Islet precursor cell (in vitro differentiated cells): ENCODE results near the gene KAZALD1.
A peak's percentile ranks its signal among the peaks of the same experiment; 100 is the strongest.
"Not testable (repeated sequence)": the region's sequence is repeated elsewhere in the genome, so short reads cannot be mapped to it uniquely, and the experiment has no call there.

Source experiments
- DNase-seq: peaks from one replicate; pipeline ENCODE4 v3.0.0-alpha.2; 2018

The KAZALD1 gene

DNA sequence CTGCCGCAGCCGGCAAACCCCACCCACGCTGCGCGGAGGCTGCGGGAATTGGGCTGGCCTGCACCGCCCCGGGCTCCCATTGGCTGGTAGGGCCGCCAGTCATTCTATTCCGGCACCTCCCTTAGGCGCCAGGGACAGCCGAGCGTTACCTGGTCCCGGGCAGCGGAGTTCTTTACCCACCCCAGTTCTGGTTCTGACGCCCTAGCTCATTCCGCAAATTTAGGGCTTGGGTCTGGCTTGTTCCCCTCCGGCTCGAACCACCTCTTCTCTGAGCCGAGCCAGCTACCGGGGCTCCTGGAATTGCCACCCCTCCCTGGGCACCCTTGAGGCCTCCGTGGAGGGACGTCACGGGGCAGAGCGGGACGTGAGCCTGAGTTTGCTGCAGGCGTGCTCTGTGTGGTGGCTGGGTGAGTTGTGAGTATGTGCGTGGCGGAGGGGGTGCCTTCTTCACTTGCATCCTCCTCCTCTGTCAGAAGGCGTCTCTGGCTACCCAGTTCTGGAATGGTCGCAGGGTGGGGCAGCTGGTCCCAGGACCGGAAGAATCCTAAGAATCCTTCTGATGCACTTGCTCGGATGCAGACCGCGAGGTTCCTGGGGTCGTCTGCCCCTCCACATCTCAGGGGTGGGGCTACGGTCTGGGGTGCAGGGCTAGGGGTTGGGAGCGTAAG lies 30.5 kb upstream of the KAZALD1 start, which contains the start of the genes PDZD7 and SFXN3:
Gene PDZD7, minus strand, starts transcription at position 2 of the 668 bp plus-strand sequence. CDS start 910 bp downstream, outside the sequence.
Gene SFXN3, plus strand, starts transcription at position 107 of the 668 bp plus-strand sequence. CDS start 3,461 bp downstream, outside the sequence.
- peak; percentile 96 for DNase-seq

DNA sequence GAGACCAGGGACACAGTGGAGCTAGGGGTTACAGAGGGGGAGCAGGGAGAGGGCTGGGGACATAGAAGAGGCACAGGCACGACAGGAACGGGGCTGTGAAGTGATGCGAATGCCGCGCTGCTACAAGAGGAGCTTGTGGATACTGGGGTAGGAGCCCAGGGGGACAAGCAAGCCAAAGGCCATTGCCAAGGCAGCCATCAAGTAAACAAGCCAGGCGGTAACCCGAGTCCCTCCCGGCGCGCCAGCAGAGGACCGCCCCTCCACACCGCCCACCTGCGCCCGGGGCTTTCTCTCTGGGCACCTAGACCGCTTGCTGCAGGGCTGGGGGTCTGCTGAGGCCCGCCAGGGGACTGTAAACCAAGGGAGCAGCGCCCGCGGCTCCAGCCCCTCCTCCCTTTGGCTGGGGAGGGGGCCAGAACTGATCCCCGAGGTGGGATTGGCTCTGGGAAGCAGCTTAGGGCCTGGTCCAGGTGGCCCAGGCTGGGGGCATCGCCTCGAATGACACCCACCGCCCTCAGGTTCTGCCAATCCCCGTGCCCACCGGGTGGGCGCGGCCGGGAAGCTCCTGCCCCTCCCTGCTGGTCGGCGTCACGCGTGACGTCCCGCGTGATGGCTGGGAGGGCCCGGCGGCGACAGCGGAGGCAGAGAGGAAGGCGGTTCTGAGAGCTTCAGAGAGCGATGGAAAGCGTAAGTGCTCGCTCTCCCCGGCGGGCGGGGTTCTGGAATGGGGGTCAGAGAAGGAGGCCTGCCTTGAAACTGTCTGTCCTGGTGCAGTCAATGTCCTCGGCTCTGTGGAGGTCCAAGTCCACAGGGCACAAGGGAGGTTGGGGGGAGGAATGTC lies 29.8 kb upstream of the KAZALD1 start:
- DNase-seq: peak; percentile 85

DNA sequence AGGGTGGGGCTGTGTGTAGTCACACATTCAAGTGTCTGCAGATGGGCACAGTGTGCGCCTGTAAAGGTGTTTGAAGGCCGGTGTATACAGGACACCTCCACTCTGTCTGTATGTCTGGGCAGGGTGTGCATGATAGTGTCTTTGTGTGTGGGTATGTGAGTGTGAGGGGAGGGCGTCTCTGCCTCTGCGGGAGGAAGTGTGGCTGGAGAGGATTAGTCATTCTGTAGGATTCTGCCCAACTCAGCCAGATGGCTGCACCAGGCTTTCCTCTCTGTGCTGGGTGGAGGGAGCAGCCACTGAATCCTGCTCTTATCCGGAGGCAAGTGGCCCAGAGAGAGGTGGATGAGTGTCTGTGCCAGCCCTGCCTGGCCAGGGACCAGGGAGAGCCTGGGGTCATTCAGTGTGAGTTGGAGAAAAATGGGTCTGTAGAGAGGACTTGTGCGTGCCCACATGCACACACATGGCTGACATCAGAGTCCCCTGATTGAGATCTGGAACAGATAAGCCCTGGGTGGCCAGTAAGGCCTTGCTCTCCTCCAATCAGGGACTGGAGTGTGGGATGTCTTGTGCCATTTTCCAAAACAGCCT lies 29.1 kb upstream of the KAZALD1 start:
- DNase-seq: peak; percentile 95

DNA sequence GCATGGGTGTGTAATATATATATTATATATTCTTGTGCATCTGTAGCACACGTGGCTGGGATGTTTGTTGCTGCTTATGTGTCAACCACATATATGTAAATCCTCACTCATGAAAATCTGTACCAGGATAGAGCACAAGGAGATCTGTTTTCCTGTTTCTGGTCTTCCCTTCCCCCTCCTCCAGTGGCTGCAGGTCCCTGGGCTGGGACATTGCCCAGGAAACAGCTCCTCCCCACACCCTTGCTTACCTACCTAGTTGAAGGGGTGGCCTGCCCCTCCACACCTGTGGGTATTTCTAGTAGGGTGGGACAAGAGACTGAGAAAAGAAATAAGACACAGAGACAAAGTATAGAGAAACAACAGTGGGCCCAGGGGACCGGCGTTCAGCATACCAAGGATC lies 28.5 kb upstream of the KAZALD1 start:
- no peak for DNase-seq

DNA sequence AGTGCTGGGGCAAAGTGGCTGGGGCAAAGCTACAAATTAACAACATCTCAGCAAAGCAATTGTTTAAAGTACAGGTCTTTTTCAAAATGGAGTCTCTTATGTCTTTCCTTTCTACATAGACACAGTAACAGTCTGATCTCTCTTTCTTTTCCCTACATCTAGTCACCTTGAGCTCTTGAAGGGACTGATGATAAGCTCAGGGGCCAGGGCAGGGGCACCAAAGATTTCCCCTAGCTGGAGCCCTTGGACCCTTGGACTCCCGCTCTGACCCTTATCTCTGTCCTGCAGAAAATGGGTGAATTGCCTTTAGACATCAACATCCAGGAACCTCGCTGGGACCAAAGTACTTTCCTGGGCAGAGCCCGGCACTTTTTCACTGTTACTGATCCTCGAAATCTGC lies 27.4 kb upstream of the KAZALD1 start:
- DNase-seq: not testable (repeated sequence)

DNA sequence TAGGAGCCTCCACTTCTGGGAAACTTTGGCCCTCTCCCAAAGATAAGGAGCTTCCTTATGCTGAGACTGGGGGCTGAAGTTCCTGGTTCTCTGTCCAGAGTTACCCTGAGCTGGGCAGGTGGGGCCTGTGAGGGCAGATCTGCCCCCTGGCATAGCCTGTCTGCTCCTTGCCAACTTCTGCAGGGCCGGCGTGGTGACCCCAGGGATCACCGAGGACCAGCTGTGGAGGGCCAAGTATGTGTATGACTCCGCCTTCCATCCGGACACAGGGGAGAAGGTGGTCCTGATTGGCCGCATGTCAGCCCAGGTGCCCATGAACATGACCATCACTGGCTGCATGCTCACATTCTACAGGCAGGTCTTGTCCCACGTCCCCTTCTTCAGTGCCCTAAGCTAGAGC lies 26.5 kb upstream of the KAZALD1 start:
- DNase-seq: no peak

DNA sequence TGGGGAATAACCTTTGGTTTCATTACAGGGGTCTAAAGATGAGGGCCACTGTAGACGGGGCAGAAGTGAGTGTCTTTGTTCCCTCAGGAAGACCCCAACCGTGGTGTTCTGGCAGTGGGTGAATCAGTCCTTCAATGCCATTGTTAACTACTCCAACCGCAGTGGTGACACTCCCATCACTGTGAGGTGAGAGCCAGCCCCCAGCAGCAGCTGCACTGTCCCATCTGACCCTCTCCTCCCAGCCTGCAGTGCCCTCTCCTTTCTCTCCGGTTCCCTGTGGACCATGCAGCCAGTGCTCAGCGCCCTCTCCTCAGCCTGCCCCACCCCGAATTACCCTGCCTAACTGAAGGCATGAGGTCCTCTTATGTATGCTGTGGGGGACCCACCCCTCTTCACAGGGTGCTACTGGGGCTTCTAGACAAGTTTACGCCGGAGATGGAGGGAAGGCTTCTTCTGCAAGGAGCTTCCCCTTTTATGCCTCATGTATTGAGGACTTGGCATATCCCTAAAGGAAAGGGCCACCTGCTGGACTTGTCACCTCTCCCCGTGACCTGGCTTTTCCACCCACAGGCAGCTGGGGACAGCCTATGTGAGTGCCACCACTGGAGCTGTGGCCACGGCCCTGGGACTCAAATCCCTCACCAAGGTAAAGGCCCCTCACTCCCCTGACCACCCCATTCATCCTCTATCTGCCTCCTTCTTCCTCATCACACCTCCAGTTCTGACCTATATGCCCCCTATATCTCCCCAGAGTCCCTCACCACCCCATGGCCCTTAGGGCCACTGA lies 25.7 kb upstream of the KAZALD1 start:
- DNase-seq: no peak

DNA sequence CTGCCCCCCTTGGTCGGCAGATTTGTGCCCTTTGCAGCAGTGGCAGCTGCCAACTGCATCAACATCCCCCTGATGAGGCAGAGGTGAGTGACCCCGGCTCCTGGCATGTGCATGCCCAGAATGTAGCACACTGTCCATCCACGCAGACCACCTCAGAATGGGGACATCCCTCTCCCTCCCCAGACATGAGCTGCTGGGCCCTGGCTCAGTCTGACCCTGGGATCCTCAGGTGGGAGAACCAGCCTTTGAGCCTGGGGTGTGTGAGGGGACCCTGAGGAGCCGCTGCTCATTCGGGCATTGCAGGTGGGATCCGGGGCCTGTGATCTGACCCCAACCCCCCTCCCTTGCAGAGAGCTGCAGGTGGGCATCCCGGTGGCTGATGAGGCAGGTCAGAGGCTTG lies 25.1 kb upstream of the KAZALD1 start:
- no peak for DNase-seq

DNA sequence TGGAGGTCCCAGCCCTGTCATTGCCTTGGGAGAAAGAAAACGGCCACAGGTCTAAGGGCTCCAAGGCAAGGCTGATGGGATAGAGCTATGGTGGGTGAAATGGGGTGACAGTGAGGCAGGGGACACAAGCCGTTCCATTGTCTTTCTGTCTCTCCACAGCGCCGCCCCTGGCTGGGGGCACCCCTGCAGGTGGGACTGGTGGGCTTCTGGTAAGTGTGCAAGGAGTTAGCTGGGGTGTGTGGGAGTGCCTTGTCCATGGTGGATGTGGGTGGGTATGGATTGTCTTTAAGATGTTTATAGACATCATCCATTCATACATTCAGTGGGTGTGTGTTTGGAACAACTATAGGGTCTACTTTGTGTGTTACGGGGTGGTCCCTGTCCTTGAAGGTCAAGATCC lies 23.3 kb upstream of the KAZALD1 start:
- peak; percentile 56 for DNase-seq

DNA sequence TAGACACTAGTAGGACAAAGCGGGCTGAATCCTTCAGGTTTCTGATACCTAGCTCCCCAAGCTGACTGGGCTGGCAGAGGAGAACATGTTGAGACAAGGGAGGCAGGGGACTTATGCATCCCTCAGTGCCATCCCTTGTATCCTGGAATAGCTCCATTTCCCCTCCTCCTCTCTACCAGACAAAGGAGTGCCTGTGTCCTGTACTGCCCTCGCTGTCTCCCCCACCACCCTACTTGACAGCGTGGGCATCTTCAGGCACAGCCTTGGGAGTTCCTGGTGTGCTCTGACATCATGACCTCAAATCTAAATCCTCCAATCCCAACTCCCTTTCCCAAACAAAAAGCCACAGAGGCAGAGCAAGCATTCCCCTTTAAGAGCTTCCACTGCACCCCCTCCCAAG lies 21.7 kb upstream of the KAZALD1 start:
- no peak for DNase-seq

DNA sequence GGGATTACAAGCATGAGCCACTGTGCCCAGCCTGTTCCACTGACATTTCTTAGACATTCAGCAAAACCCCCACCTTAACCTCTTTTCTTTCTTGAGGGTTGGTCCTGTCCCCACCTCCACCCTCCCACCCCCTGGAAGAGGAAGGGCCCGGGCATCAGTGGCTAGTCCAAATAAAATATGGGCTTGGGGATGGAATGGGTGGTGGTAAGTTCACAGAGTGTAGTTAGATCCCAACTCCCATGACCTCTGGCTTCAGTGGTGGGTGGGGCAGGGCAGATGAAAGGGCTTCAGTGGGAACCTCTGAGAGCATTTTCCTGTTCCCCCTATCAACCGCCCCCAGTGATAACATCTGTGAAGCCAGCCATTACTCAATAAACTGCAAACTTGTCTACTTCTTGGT lies 20.9 kb upstream of the KAZALD1 start:
- DNase-seq: no peak

DNA sequence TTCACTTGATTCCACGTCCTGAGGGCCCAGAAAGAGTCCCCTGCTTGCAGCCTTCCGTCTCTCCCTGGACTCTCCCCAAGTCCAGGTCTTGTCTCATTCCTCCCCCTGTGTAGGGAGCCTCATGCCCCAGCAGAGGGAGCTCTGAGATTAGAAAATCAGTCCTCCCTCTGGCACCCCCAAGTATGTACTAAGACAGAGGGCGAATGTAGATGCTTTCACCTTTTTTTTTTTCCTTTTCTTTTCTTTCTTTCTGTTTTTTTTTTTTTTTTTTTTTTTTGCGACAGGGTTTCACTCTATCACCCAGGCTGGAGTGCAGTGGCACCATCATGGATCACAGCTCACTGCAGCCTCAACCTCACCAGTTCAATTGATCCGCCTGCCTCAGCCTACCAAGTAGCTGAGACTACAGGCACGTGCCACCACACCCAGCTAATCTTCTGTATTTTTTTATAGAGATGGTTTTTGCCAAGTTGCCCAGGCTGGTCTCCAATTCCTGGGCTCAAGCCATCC lies 20.5 kb upstream of the KAZALD1 start:
- DNase-seq: peak; percentile 89

DNA sequence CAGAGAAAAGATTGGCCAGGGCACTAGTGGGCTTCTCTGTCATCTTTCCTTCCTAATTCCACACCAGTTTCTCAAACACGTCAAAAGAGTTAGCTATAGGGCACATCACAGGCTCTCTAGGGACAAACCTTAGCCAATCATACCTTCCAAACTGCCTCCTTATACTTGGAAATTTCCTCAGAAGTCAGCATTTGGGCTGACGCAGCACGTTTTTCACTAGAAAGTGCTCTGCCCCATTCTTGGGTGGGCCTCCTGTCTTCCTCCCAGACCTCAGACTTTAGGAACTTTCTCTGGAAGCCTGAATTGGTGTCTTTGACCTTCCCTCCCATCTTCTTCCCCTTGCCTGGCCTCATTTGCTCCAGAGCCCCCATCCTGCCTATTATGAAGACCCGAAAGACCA lies 19.7 kb upstream of the KAZALD1 start:
- no peak for DNase-seq

DNA sequence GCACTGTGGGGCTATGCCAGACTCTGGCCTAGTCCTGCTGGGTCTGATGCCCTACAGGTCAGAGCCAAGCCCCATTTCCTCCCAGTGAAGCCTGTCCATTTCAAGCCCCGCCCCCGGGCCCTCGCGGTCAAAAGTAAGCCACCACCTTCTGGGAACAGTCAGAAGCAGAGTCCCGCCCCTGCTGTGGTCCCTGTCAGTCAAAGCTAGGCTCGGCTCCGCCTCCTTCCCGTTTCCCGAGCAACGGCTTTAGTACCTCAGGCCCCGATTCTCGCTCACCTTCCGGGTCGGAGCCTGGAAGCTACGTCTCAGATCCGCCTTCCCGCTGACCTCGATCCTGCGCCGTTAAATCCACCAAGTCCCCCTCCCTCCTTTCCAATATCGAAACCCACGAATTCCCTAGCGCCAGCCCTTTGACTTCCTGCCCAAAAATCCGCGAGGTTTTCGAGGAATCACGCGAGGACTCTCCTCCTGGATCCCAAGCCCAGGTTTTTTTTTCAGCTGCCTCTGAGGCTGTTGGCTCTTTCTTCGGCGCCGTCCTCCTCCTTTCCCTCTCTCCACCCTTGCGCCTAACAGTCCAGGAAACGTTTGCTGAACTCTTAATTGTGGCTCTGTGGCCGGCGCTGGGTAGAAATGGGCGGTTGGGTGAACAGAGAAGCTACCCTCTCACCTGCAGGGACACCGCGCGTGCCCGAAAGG lies 19.0 kb upstream of the KAZALD1 start:
- peak; percentile 99 for DNase-seq

DNA sequence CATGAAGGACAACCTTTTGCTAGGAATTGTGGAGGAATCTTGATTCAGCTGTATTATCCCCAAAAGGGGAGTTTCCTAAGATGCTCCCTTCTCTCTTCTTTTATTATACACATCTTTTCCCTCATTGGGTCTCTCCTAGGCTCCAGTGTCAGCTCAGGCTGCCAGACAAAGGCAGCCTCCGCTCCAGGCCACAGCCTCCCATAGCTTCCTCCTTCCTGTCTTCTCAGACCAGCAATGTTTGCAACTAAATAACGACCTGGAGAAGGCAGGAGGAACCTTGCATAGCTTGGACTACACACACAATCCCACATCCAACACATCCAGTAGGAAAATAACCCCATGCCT lies 18.5 kb upstream of the KAZALD1 start:
- no peak for DNase-seq

DNA sequence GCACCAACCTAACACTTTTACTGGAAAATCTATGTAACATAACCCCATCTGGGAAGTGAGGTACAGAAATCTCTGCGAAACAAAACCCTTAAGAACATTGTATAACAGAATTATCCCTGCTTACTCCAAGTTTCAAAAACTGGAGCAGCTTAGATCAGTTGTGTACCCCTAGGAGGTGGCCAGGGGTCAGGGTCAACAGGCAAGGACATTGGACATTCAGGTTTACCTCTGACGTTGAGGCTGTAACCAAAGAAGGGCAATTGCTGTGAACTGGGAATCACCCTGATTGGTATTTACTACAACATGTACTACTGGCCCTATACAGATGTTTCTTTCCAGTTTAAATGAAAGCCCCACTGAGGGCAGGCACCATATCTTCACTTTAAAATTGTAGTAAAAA lies 17.7 kb upstream of the KAZALD1 start:
- no peak for DNase-seq

DNA sequence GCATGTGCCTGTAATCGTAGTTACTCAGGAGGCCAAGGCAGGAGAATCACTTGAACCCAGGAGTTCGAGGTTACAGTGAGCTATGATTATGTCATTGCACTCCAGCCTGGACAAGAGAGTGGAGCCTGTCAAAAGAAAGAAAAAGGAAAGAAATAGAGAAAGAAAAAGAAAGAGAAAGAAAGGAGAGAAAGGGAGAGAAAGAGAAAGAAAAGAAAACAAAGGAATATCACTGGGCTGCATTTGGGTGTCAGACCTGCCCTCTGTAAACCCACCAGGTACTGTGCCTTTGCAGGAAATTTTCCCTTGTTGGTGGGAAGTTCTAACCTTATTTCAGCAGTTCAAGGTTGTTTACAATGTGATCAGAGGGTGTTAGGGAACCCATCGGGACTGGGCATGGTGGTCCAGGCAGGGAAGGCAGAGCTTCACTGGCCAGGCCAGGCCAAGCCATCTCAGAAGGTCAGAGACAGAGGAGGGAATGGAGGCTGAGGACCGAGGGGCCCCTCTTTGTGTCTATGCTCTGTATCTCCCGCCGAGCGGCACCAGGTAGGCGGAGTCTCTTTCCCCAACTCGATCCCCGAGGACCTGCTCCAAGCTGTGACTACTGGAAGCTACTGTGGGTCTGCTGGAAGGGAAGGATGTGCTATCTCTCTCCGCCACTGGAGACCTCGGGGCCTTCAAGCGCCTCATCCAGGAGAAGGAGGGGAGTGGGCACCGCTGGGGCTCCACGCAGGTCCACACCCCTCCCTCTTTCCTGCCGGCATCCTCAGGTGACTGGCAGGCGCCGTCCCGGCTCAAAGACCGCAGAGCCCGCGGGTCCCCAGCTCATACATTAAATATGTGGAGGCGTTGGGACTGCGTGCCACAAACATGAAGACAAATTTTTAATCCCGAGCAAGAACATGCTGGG lies 15.2 kb upstream of the KAZALD1 start:
- DNase-seq: peak; percentile 71

DNA sequence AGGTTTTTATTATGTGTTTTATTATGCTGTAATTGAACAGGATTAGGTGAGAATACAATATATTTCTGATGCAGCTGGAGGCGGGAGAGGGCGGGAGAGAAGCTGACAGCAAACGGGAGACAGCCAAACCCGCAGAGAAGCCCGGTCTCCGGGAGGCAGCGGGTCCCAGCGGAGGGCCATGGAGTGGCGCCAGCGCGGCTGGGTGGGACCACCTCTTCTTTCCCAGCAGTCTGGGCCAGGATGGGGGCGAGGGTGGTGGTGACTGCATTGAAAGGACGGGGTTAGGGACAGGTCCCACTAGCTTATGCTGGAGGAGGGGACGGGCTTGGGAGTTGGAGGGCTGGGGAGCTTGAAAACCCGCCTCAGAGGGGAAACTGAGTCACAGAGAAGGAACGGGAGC lies 14.5 kb upstream of the KAZALD1 start:
- no peak for DNase-seq

DNA sequence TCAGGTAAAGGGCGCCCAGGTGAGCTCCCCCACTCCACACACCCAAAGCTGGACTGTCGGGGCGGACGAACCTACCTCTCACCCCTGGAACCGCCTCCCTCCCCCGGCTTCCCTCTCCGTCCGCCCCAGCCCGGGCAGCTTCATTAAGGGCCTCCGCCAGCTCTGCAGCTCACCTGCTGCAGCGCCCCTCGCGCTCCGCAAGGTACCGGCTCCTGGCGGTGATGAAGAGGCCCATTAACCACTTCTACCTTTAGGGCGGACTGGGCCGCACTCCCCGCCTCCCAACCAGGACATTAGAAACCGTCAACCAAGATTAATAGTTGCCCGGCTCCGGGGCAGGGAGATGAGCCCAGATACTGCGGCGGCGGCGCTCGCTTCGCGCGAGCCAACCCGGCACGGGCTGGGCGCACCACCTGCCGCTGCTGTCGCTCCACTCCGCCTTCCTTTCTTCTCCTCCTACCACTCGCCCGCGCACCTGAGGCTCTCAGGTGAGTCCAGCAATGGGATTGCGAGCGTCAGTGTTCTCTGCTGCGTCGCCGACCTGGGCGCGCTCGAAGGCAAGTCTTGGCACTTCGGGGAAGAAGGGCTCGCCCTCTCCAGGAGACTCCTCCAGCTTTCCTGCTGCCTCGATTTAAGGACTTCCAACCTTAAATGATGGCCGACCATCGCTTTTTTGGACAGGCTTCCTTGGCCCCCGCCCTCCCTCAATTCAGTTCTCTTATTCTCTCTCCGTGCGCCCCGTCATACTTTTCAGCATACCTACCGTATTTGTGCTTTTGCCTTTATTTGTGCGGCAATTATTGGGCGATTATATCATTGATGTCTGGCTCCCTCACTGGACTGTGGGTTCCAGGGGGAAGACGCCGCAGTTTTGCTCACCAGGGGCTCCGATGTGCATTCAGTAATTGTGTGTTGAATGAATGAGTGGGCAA lies 13.6 kb upstream of the KAZALD1 start:
- DNase-seq: peak; percentile 75
